AG04450 (cell line): ENCODE measurements around the gene SSTR1. TPM values are rescaled to one million over a fixed set of nuclear protein-coding genes. Genes with fewer than 3 reads are reported as not detected.

Source experiments
- CTCF ChIA-PET: fragments of 300-600, 350-600 bp; formaldehyde crosslinking; extraction: SDS; loops from one replicate; lab custom pipeline; 2022; ENCODE audit warnings: antibody characterized with exemption, inconsistent platforms; lab: Charles Lee
- POLR2A ChIA-PET: fragments of 350-600 bp; formaldehyde crosslinking; extraction: SDS; loops from one replicate; lab custom pipeline; 2021; ENCODE audit warnings: antibody characterized with exemption, inconsistent platforms; lab: Yijun Ruan, JAX
- DNase-seq: peaks from one replicate; pipeline ENCODE4 v3.0.0-alpha.2; 2011; ENCODE audit warnings: low read depth, low spot score
- H3K27ac ChIP-seq: one replicate; pipeline ENCODE4 v1.5.1; 2012; ENCODE audit warnings: low read depth, low read length, control low read depth
- H3K27me3 ChIP-seq: one replicate; pipeline ENCODE4 v1.6.0; 2012; ENCODE audit warnings: low read length; ENCODE audit not compliant: control insufficient read depth, insufficient read depth
- H3K4me3 ChIP-seq: 2 replicates; pipeline ENCODE4 v1.5.1; 2011; ENCODE audit warnings: mild to moderate bottlenecking, low read depth, low read length, control low read depth
- H3K9me3 ChIP-seq: 2 replicates; pipeline ENCODE4 v1.5.1; 2012; ENCODE audit warnings: low read length; ENCODE audit not compliant: control insufficient read depth, insufficient read depth
- polyA plus RNA-seq: library from polyadenylated mRNA; depleted of rRNA; stranded (reverse); fragments of >200 nt; gene quantifications from 2 replicates; pipeline ENCODE4 v1.2.3, GENCODE V29; 2011
- TF ChIP-seq, protein P1 (sequence below): IDR thresholded peaks from 2 replicates; pipeline ENCODE4 v1.5.1; 2011; ENCODE audit warnings: low read depth, low read length, control low read depth, inconsistent platforms

SSTR1 gene
- polyA plus RNA-seq, 1 experiment = 1.2 TPM

DNA sequence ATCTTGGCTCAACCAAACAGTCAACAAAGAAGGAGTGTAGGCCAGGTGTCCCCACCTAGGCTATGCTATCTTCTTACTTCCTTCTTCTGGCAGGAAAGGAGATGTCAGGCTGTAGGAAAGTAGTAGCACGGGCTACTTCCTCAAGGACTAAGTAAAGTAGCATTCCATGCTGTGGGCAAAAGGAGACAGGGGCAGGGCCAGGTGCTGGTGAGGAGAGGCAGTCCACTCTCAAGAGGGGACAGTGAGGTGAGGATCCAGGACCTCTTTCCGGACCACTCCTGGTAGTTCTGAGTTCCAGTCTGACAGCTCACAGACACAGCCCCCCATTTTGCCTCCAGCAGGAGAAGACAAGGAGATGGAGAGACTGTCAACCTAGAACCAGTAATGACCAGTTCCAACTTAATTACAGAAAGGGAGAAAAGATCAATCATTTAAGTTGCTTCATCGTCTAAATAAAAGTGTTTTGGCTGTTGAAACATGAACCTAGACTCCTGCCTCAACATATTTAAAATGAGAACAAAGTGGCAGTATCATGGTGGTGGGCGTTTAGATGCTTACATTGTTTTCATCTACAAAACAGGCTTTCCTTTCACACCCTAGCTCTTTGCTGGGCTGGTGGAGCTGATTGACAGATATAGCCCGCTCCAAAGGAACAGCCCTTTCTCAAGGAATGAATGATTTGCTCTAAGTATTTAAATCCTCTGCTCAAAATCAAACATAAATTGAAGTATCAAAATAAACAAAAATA, 5.1 kb upstream of the SSTR1 start:
- POLR2A ChIA-PET = interaction anchor here (0.7 kb wide), 1 partner anchor 331 kb away, joined by 6 read pairs; no protein-coding TSS in a partner anchor
- TF ChIP-seq, protein P1, sequence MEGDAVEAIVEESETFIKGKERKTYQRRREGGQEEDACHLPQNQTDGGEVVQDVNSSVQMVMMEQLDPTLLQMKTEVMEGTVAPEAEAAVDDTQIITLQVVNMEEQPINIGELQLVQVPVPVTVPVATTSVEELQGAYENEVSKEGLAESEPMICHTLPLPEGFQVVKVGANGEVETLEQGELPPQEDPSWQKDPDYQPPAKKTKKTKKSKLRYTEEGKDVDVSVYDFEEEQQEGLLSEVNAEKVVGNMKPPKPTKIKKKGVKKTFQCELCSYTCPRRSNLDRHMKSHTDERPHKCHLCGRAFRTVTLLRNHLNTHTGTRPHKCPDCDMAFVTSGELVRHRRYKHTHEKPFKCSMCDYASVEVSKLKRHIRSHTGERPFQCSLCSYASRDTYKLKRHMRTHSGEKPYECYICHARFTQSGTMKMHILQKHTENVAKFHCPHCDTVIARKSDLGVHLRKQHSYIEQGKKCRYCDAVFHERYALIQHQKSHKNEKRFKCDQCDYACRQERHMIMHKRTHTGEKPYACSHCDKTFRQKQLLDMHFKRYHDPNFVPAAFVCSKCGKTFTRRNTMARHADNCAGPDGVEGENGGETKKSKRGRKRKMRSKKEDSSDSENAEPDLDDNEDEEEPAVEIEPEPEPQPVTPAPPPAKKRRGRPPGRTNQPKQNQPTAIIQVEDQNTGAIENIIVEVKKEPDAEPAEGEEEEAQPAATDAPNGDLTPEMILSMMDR = no peak
- no peaks in the 10 kb centered on the region for H3K27me3 ChIP-seq
- DNase-seq = no peak
- peaks cover 2% of the 10 kb centered on the region; the same call in 1 of the 2 replicates for H3K9me3 ChIP-seq
- CTCF ChIA-PET = no interaction called here
- no peak overlapping the region for H3K4me3 ChIP-seq
- H3K27ac ChIP-seq = no peak overlapping the region

DNA sequence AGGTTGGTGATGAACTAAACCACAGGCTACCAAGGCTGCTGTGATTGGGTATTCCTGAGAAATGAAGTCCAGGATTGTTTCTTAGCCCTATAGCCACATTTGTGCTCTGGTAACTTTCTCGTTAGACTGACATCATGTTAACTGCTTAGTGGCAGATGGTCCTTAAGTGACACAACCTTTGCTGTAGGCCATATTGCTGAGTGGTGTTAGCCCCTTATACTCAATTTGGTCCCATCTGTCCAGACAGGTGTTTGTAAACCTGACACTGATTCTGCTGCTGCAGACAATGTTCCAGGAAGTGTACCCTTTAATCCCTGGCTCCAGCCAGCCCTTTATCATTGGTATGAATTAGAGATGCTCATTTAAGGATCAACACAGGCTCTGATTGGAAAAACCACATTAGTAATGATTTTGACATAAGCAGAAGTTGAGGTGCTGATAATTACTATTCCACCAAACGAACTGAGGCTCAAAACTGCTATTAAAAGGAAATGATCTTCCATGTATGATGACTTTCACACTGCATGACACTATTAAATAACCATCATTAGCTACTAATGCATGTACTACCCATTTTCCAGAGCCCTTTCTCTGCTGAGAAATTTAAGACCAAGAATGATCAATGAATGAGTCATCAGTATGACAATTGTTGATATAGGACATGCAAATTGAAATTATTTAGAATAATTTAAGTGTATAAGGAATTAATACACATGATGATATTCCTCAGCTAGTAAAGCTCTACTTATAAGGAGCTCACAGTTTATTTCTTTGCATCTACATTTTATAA, 3.6 kb upstream of the SSTR1 start:
- Histone ChIP-seq H3K27ac (no peak overlapping the region), H3K4me3 (no peak overlapping the region), H3K27me3 (no peaks in the 10 kb centered on the region), H3K9me3 (peaks cover 2% of the 10 kb centered on the region; the same call in 1 of the 2 replicates)
- ChIA-PET POLR2A (no interaction called here), CTCF (interaction anchor here (0.8 to 1.3 kb wide), 4 partner anchors 54 to 396 kb away, joined by 3 to 5 read pairs (median 3); no protein-coding TSS in a partner anchor)
- TF ChIP-seq, protein P1 = no peak
- DNase-seq = no peak

DNA sequence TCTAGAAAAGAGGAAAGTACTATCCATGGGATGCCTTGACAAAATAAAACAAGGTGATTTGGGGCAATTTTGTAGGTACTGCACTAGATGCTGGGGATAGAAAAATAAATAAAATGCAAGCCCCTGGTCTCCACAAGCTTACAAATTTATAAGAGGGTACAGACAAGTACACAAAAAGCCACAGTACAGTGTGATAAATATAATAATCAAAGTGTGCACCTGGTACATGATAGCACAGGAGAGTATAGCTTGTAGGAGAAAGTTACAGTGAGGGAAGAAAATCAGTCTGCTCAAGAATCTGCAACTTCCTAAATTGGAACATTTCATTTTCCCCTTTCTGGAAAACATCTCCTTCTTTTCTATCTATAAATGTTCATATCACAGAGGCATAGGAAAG, 3.0 kb upstream of the SSTR1 start:
- TF ChIP-seq, protein P1 = no peak
- no peak overlapping the region for H3K27ac ChIP-seq
- H3K27me3 ChIP-seq = peaks cover under 1% of the 10 kb centered on the region
- POLR2A ChIA-PET = no interaction called here
- H3K9me3 ChIP-seq = peaks cover 2% of the 10 kb centered on the region
- CTCF ChIA-PET = interaction anchor here (0.8 to 2.3 kb wide), 7 partner anchors 7 to 396 kb away, joined by 3 to 15 read pairs (median 4); no protein-coding TSS in a partner anchor
- no peak overlapping the region for H3K4me3 ChIP-seq
- no peak for DNase-seq

DNA sequence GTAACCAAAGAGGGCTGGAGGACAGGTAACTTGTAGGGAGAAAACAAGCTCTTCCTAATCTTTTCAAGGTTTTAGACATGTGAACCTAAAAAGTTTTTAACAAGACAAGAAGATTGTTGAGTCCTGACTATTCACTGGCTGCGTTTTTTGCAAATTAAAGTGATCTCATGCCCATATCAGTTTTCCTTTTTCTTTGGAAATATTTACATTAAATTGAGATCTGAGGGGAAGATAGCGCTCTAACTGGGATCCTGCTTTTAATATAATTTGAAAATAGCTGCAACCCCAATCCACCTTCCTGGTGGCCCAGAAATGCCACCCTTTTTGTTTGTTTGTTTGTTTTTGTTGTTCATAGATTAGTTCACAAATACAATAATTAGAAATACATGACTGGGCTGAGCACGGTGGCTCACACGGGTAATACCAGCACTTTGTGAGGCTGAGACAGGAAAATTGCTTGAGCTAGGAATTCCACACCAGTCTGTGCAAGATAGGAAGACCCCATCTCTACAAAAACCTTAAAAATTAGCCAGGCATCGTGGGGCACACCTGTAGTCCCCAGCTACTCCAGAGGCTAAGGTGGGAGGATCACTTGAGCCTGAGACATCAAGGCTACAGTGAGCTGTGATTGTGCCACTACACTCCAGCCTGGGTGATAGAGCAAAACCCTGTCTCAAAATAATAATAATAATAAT, 2.4 kb upstream of the SSTR1 start:
- TF ChIP-seq, protein P1 = no peak
- no peak for DNase-seq
- H3K9me3 ChIP-seq = peaks cover 2% of the 10 kb centered on the region
- H3K4me3 ChIP-seq = no peak overlapping the region
- ChIA-PET CTCF (interaction anchor here (0.6 to 2.3 kb wide), 7 partner anchors 8 to 395 kb away, joined by 3 to 15 read pairs (median 5); no protein-coding TSS in a partner anchor), POLR2A (no interaction called here)
- H3K27ac ChIP-seq = no peak overlapping the region
- H3K27me3 ChIP-seq = peaks cover 3% of the 10 kb centered on the region
